GM12873 (cell line): ENCODE measurements around the gene CAMKK2.

Source experiments
- CTCF ChIP-seq: IDR thresholded peaks from 2 replicates; pipeline ENCODE4 v1.5.1; 2012; ENCODE audit warnings: low read depth, mild to moderate bottlenecking, moderate library complexity, low read length, control low read depth; ENCODE audit not compliant: insufficient read depth; ENCODE audit errors: missing control alignments

Gene CAMKK2

GRCh38 chr12:121209624-121210572 is 86.6 kb downstream of the CAMKK2 start, which contains the start of gene P2RX4:
TSS of gene P2RX4 (plus strand) at chr12:121210129. CDS start at chr12:121210165, 36 bp downstream.
- peak; percentile 38 for TF ChIP-seq CTCF

- no peak for TF ChIP-seq CTCF
Observed at GRCh38 chr12:121209221-121209620, 87.3 kb downstream of the CAMKK2 start.

- no peak for TF ChIP-seq CTCF
Observed at GRCh38 chr12:121205491-121205890, 91.0 kb downstream of the CAMKK2 start.

GRCh38 chr12:121203482-121203881 is 93.0 kb downstream of the CAMKK2 start:
- TF ChIP-seq CTCF = no peak

- no peak for TF ChIP-seq CTCF
Observed at GRCh38 chr12:121202407-121203355, 93.8 kb downstream of the CAMKK2 start.

GRCh38 chr12:121198949-121199348 is 97.6 kb downstream of the CAMKK2 start:
- no peak for TF ChIP-seq CTCF

- TF ChIP-seq CTCF = no peak
Observed at GRCh38 chr12:121196902-121197301, 99.6 kb downstream of the CAMKK2 start.
